Measurements from ENCODE around the gene SECTM1.

Gene SECTM1

GRCh38 chr17:82301916-82302567 lies 31.5 kb downstream of the SECTM1 start:
- no peak for DNase-seq

GRCh38 chr17:82301300-82301915 lies 32.2 kb downstream of the SECTM1 start:
- DNase-seq: no peak

GRCh38 chr17:82300707-82301270 lies 32.8 kb downstream of the SECTM1 start:
- peak in 27 of 51 donors; percentile 5 to 62 (median 25) for DNase-seq

- no peak for DNase-seq
Observed at GRCh38 chr17:82300228-82300627, 33.3 kb downstream of the SECTM1 start.

- DNase-seq: no peak
Observed at GRCh38 chr17:82299452-82299851, 34.1 kb downstream of the SECTM1 start.

GRCh38 chr17:82298538-82299421 lies 34.8 kb downstream of the SECTM1 start:
- no peak for DNase-seq

GRCh38 chr17:82297714-82298537 lies 35.6 kb downstream of the SECTM1 start:
- peak in 48 of 51 donors; percentile 13 to 83 (median 52) for DNase-seq

GRCh38 chr17:82297280-82297713 lies 36.3 kb downstream of the SECTM1 start:
- peak in 20 of 51 donors; percentile 9 to 82 (median 39) for DNase-seq

- DNase-seq: no peak
Observed at GRCh38 chr17:82296511-82297279, 36.9 kb downstream of the SECTM1 start.

GRCh38 chr17:82295472-82295814 lies 38.1 kb downstream of the SECTM1 start:
- DNase-seq: no peak

GRCh38 chr17:82294064-82294773 lies 39.3 kb downstream of the SECTM1 start:
- no peak for DNase-seq

GRCh38 chr17:82292251-82293154 lies 41.1 kb downstream of the SECTM1 start:
- peak; percentile 66 to 98 (median 92) for DNase-seq

GRCh38 chr17:82291582-82292250 lies 41.9 kb downstream of the SECTM1 start:
- DNase-seq: no peak

- DNase-seq: no peak
Observed at GRCh38 chr17:82287868-82288801, 45.4 kb downstream of the SECTM1 start.

GRCh38 chr17:82287013-82287867 lies 46.3 kb downstream of the SECTM1 start:
- DNase-seq: no peak

- peak in 1 of 51 donors; percentile 20 for DNase-seq
Observed at GRCh38 chr17:82285141-82285540, 48.4 kb downstream of the SECTM1 start.
